Measurements from ENCODE around the gene KCNJ18. TPM values are rescaled to one million over a fixed set of nuclear protein-coding genes. Genes with fewer than 3 reads are reported as not detected.
"Not testable (repeated sequence)": the region's sequence is repeated elsewhere in the genome, so short reads cannot be mapped to it uniquely, and the experiment has no call there.

KCNJ18 gene
- total RNA-seq, 1 donor from 2014 or later, result not detected

DNA sequence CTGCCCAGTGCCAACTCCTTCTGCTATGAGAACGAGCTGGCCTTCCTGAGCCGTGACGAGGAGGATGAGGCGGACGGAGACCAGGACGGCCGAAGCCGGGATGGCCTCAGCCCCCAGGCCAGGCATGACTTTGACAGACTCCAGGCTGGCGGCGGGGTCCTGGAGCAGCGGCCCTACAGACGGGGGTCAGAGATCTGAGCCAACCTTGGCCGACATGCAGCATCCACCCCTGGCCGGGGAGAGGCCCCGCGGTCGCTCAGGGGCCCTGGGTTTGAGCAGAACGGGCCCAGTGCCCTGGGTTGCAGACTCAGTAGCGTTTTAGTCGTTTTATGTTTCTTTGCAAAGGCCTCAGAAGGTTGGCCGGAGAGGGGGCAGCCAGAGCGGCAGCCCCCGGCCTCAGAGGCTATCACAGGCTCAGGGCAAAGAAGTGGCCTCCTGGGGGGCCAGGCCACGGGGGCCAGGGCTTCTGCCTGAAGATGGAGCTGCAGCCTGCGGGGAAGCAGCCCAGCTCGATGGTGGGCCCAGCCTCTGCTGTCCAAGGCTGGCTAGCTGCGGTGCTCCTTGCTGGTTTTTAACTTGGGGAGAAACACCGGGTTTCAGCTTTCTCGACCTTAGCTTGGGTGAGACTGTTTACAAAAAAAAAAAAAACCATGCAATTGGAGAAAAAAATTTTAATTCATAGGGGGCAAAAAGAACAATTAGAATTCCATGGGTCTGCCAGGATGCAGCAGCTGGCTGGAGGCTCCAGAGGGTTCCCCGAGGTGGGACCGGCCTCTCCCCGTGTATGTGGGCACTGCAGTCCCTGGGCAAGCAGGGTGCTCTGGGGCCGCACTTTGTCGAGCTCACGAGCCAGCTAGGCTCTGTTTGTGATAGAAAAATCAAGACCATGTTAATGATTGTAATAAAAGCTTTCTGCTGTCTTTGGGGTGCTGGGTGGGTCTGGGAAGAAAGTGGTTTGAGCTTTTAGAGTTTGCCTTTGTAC is 11.9 kb downstream of the KCNJ18 start:
- not testable (repeated sequence) for DNase-seq

DNA sequence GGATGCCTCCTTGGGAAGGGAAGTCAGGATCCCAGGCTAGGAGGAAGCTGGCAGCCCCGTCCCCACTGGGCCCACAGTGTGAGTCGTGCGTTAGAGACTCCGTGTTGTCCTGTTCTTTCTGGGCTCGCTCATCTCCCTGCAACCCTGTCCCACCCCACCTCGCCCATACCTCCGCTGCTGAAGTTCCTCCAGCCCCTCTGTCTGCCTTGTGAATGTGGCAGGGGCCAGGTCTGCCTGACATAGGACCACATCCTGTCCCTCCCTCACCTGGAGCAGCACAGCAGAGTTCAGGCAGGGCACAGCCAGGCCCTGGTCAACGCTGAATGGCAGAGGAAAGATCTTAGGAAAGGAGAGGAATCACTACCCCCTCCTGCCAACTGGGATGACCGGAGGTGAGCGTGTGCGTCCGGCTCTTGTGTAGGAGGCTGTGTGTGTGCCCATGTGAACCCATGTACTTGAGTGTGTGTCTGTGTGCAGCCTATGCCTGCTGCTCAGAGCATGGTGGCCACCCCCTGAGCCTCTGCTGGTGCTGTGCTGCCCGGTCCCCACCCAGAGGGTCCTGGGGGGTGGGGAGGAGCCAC is 12.8 kb downstream of the KCNJ18 start:
- no peak for DNase-seq

DNA sequence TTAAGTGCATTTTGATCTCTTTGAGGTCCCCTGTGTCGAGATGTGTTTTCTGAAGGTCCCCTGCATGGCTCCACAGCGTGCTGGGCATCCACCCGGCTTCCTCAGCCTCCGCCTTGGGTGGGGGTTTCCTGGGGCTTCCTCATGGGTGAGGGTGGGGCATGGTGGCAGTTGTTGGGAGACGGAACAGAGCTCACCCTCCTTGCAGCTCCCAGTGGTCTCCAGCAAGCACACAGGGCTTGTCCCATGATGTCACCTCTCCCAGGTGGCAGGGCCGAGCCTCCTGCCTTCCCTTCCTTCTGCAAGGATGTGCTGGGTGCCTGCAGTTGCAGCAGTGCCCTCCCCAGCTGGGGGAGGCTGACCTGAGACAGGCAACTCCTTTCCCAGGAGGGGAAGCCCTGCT is 13.4 kb downstream of the KCNJ18 start:
- DNase-seq, result not testable (repeated sequence)

DNA sequence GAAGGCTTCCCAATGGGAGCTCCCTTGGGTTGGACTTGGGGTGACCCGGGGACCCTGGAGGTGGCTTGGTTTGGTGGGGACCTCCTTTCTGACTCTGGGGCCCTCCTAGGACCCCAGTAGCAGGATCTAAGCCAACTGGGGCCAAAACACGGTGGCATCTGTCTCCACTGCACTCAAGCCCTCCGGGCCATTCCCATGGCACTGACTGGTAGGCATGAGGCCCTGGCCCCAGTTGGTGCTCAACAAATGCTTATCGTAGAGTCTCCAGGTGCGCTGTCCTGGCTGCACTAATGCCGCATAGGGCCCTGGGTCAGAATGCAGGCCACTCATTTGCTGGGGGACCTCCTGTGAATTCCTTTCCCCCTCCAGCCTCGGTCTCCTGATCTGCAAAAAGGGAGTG is 14.2 kb downstream of the KCNJ18 start:
- DNase-seq, result not testable (repeated sequence)

DNA sequence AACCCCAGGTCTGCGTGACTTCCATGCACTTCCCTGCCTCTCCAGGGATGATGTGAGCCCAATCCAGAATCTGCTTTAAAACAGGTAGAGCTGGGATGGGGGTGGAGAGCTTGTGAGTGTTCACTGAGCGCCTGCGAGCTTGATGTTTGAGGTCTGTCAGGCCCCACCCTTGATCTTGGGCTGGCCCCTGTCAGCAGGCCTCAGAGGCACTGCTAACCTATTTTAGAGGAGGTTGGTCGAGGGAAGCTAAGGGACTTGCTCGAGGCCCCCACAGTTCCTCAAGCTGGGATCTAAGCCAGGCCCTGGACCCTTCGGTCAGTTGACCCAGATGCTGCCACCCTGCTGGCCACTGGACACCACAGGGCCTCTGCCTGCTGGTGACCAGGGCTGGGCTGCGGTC is 14.8 kb downstream of the KCNJ18 start:
- DNase-seq, result not testable (repeated sequence)

DNA sequence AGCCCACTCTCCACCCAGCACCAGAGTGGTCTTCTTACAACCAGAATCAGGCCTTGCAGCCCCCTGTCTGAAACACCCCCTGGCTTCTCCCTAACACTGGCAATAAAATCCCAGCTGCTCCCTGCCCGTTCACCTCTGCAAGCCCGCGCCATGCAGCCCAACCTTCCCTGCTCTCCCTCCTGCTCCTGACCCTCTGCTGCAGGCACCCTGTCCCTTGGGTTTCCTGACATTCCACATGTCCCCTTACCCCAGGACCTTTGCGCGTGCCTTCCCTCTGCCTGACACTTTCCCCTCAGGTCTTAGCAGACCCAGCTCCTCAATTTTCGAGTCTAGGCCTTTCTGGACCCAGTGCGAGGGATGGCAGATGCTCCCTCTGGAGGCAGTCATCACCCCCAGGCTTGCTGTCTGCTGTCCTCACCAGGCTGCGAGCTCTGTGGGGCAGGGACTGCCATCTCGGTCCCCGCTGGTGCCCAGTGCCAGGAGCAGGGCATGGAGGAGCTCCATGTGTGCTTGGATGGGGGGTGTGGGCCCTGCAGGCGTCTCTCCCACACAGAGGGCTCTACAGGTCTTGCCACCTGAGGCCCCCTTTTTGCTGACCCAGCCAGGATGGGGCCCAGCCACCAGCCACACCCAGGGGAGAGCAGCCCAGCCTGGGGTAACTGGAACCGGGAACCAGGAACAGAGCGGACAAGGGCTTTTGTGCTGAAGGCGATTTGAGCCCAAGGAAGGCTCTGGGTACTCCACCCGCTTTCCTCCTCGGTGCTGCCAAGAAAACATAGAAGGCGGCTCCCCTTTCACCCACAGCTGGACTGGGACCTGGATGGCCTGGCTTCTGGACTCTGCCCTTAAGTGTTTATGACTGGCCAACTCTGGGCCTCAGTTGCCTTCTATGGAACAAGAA is 15.6 kb downstream of the KCNJ18 start:
- not testable (repeated sequence) for DNase-seq

DNA sequence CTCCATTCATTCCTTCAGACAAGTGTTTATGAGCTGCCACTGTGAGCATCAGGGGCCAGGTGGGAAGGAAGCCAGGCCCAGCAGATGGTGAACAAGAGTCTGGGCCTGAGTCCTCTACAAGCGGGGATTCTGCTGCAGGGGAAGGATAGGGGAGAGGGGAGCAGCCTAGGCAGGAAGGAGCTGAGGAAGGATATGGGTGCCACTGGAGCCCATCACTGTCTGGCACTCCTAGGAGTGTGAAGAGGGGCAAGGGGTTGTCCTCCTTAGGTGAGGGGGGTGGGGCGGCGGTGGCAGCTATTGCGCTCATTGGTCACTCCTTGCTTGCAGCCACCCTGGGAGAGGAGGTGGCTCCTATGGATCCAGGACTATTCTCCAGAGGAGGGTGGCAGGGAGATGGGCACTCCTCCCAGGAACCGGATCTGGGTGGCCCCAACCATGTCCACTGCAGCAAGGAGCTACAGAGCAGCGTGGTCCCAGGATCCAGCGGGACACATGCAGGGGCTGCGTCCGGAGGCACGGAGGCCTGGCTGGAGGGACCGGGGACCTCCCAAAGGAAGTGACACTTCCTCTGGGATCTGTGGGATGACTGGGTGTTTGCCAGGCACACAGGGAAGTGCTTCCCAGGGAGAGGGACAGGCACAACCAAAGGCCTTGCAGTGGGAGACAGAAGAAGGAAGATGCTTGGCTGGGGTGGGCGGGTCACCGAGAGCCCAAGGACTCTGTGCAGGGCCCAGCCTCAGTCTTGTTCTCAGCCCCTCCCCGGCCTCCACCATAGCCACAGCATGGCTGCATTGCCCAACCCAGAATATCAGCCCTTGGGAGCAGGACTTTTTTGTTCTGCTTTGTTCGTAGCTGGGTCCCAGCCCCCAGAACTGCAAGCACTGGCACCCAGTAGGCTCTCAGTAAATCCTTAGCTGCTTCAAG is 16.6 kb downstream of the KCNJ18 start:
- not testable (repeated sequence) for DNase-seq

DNA sequence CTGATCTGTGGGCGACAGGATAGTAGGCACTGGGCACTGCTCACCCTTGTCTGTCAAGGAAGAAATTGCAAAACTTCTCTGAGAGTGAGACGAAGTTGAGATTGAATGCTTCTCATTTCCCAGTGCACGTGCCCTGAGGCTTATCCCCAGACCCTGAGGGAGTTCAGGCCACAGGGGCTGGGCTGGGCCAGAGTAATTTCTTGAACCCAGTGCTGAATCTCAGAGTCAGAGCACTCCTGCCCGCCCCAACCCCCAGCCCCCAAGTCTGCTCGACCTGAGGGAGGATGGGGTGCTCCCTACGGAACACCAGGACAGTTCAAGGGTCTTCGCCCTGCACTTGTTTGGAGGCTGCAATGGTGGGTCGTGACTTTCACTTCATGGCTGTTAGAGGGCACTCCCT is 17.7 kb downstream of the KCNJ18 start:
- not testable (repeated sequence) for DNase-seq

DNA sequence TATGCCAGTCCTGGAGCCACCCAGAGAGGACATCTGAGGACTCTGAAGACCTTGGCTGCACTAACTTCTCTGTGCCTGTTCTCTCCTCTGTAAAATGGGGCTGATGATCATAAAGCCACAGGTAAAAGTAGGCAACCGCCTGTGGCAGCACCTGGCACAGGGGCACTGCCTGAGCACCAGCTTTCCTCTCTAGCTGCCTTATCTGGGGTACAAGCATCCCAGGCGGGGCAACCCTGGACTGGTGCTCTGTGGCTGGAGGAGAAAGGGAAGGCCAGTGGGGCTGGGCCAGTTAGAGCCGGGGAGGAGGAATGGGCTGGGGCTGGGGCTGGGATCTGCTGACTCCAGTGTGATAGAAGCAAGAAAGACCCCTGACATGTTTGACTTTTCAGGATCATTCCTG is 18.2 kb downstream of the KCNJ18 start:
- not testable (repeated sequence) for DNase-seq

DNA sequence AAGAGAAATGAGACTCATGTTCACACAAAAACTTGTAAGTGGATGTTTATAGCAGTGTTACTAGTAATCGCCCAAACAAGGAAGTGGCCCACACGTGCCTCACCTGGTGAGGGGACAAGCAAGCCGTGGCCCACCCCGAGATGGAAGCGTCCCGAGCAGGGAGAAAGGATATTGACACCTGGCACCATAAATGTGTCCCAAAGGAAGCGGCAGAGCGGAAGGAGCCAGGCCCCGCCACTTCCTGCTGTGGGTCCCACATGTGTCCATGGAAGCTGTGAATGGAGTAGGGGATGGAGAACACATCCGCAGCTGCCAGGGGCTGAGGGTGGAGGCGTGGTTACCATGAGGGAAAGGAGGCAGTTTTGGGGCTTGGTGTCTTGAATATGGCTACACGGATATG is 18.9 kb downstream of the KCNJ18 start:
- no peak for DNase-seq

DNA sequence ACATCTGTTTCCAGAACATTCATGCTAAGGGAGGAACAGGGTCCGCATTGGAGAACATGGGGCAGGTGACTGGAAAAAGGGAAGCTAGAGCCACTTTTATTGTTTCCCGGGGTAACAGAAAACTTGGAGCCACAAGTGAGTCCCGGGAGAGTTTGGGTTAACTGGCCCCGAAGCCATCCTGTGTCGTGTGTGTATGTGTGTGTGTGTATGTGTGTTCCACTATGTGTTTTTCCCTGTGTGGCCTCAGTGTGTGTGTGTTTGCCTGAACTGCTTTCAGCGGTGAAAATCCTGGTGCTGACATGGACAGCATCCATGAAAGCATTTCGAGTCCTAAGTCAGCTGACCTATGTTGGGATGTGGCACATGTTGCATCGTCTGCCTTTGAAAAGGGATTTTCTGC is 20.7 kb downstream of the KCNJ18 start:
- DNase-seq, result not testable (repeated sequence)

DNA sequence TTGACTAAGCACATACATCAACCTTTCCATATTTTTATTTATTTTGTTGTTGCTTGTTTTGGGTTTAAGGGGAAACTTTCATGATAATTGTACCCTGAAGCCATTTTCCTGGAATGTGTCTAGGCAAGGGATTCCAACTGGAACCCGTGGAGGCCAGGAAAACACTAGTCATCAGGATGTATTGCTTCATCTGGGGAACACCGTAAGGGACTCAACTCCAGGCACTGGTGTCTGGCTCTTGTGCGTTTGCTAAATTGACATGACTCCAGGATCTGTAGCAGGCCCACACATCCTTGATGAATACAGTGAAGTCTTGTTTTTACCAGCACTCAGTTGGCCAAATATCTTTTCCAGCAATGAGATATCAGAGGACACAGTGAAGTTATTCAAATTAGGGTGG is 21.3 kb downstream of the KCNJ18 start:
- DNase-seq, result not testable (repeated sequence)

DNA sequence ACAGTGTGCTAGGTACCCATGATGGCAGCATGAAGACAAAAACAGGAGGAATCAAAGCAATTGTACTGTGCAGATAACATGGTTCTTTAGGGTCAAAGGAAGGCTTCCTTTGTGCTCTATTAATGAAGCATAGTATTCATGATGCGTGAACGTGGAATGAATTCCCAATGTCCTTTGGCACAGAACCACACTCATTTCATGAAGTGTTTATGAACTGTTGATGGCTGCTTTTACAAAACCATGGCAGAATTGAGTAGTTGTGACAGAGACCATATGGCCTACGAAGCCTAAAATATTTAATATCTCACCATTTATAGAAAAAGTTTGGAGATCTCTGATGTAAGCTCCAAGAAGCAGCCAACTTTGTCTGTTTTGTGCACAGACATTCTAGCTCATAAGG is 22.4 kb downstream of the KCNJ18 start:
- DNase-seq, result not testable (repeated sequence)

DNA sequence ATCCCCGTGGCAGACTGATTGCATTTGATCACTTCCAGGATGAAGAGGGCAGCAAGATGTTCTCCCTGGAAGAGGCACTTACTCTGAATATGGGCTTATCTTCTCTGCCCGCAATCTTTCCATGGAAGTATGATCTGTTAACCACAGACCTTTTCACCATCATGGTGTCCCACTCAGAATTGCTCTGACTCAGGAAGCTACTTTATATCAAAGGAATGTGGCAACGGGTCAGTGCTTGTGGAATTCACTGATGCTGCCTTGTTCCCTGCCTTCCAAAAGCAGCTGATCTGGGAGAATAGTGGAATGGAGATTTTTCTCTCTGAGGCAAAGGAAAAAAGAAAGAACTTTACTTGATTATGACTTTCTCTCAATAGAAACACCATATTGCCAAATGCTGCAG is 23.6 kb downstream of the KCNJ18 start:
- DNase-seq, result not testable (repeated sequence)

DNA sequence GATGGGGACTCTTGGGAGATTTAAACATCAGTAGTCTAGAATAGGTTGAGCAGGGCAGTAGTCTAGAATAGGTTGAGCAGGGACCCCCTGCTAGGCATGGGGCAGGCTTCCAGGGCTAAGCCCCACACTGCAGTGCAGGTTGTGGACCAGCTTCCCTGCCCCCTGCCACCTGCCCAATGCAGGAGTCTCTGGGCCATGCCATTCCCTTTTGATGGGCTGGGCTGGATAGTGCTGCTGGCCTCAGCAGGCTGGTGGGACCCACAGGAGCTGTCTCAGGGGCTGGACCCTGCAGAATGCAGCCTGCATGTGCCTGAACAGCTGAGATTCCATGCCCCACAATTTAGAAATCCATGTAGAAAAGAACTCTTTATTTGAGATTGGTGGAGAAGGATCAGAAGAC is 26.6 kb downstream of the KCNJ18 start:
- DNase-seq, result not testable (repeated sequence)

DNA sequence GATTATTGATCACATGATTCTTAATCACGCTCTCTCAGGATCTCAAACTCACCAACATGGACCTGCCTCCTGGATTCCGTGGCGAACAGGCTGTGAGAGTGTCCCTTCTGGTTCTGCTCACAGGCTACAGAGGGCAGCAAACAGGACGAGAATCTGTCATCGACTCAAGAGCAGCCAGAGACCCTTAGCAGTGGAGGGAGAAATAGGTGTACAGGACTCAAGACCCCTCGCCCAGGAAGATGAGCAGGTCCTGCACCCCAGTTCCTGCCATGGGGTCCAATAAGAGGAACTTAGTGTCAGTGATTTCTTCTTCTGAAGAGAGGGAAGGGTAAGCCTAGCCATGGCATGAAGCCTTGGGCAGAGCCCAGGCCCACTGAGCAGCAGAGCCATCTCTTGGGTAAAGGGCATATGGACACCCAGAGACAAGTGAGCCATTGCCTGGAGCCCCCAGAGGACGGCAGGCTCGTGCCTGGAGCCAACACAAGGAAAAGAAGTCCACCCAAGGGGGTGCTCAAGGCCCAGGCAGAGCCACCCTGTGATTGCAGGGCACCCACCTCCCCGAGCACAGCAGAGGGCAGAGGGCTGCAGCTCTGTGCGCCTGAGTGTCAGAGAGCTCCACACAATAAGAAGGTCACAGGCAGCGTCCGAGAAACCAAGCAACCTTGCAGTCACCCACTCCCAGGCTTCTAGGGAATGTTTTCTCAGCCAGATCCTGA is 27.3 kb downstream of the KCNJ18 start:
- not testable (repeated sequence) for DNase-seq

DNA sequence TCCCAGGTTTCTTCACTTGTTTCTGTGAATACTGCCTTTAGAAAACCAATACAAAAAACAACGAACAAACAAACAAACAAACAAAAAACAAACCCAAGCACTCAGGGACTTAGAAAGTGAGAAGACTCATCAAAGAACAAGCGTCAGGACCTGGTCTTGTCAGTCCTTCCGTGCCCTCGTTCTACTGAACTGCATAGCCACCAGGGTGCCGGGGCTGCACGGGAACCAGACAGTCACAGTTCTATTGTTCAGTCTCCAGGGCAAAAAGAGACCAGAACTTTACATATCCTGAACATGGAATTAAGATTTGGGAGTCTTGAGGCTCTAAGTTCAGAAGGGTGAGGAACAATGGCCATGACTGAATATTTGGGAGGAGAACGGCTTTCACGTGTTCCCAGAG is 28.2 kb downstream of the KCNJ18 start:
- not testable (repeated sequence) for DNase-seq

DNA sequence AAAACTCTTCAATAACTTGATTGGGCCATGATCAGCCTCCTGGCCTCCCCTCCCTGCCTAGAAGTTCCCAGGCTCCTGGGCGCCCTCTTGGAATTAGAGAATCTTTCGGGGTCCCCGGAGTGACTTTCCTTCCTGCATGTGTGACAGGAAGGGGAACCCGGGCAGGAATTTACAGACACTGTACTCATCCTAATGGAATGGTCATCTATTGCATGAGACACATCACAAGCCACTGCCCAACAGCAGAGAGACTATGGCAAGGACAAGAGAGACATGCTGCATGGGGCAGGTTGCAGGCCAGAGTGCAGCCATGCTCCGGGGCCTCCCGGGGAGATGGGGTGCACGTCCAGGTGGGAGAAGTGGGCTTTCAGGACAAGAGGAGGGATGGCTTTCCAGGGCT is 29.9 kb downstream of the KCNJ18 start:
- DNase-seq, result not testable (repeated sequence)

DNA sequence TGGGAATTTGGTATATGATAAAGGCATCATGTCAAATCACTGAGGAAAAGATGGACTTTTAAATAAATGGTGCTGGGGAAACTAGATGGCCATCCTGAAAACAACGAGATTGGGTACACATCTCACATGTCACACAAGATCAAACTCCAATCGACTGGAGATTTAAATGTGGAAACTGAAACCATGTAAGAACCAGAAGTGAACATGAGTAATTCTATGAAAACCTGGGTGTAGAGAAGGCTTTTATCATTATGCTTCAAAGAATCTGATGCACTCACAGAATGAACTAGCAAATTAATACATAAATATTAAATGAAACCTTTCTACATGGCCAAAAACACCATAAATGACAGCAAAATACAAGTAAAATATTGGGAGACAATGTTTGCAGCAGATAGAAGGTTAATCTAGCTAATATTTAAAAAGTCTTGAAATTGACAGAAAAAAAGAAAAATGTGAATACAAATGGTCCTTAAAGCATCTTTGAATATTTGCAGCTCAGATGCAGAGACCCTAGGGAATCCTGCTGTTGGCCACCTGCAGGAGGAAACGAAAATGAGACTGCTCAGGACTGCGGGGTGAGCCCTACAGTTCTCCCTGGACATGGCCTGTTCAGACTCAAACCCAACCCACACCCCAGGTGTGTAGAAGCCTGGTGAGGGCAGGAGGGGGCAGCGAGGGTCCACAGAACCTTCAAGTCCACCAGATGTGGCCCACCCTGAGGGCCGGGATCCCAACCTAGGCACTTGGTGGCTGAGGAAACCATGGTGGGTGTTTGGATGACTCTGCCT is 32.1 kb downstream of the KCNJ18 start:
- DNase-seq, result not testable (repeated sequence)

DNA sequence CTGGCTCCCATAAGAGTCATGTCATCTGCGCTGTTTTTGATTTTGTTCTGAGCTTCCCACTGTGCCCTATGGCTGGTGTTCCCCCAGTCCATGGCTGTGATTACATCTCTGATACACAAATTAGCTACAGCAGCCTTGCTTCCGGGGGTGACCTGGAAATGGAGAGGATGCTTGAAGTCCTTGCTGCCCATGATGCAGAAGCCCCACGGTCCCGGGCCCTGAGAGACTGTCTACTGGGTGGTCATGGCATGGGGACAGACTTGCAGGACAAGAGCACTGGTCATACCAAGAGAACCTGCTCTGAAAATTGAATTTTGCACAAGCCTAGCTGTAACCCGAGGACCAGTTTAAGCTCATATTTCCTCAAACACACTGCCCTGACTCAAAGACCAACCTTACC is 38.8 kb downstream of the KCNJ18 start:
- not testable (repeated sequence) for DNase-seq
